Measurements from ENCODE around the gene ERCC4.

ERCC4 gene

GRCh38 chr16:13996778-13997288 lies 76.9 kb downstream of the ERCC4 start:
- no peak for FAIRE-seq

DNA sequence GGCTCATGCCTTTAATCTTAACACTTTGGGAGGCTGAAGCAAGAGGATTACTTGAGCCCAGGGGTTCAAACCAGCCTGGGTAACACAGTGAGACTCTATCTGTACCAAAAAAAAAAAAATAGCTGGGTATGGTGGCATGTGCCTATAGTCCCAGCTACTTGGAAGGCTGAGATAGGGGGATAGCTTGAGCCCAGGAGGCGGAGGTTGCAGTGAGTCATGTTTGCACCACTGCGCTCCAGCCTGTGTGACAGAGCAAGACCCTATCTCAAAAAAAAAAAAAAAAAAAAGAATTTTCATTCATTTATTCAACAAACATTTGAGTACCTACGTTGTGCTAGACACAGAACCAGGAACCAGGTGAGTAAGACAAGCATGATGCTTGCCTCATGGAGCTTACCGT lies 77.6 kb downstream of the ERCC4 start:
- FAIRE-seq: no peak

GRCh38 chr16:13997933-13998332 lies 78.0 kb downstream of the ERCC4 start:
- no peak for FAIRE-seq

DNA sequence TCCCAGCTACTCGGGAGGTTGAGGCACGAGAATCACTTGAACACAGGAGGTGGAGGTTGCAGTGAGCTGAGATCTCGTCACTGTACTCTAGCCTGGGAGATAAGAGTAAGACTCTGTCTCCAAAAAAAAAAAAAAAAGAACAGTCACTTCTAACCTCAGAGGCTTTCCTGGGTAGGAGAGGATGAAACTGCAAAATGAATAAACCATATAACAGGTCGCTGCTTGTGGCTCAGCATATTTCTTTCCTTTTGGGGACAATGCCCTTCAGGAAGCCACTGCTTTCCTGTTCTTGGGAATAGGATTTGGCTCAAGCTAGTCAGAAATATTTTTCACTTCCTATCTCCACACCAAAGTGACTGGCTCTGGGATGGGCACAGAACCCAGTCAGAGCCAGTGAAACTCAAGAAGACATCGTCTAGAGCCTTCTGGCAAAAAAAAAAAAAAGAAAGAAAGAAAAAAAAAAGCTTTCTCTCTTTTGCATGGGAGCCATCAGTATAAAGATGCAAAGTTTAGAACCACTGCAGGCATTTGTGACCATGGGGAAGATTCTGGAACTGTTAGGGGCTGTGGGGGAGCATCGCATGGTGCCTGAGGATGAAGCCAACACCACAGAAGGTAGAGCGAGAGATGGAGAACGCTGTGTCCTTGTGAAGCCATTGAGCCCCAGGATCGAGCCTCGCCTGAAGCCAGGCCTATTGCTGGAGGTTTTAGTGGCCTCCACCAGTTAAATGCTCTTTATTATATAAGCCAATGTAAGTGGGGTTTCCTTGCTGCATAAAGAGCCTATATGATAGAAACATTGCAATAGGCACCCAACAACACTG lies 79.3 kb downstream of the ERCC4 start:
- no peak for FAIRE-seq

DNA sequence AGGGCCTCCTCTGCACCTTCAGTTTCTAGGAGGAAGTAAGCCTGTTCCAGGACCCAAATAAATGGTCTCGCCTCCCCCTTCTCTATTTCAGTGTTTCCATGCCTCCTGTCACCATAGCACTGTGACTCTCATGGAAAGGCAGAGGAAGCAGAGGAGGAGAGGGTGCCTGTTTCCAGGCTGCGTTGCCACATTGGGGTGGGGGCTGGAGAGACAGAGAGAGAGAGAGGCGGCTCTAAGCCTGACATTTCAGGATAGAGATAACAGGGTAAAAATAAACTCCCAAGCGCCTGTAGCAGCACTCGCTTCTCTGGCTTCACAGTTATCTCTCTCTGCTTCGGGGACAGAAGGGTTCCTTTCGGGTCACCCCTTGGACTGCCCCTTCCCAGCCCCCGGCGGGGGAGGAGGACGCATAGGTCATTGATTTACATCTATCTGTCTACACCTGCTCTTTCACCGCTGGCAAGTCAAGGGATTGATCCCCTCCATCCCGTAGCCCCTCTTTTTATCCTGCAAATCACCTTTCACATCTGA lies 80.0 kb downstream of the ERCC4 start:
- no peak for FAIRE-seq

GRCh38 chr16:14001521-14001920 lies 81.6 kb downstream of the ERCC4 start:
- no peak for FAIRE-seq

Data from A204.1 (cell line).